ENCODE measurements around the gene GABRP.

GRCh38 chr5:170755679-170756456 is 27.7 kb upstream of the GABRP start:
- TF ChIP-seq CTCF (IDR thresholded peaks at IDR 0.05 in 8 of 11, conservative IDR thresholded peaks at IDR 0.05 in 3 of 11) (no peak), POLR2AphosphoS5 (IDR thresholded peaks at IDR 0.05) (no peak), POLR2A (IDR thresholded peaks at IDR 0.05) (no peak)

Data from spleen (tissue), 7 donors.